SK-N-SH (cell line): ENCODE measurements around the gene PTCD2. TPM values are rescaled to one million over a fixed set of nuclear protein-coding genes. Genes with fewer than 3 reads are reported as not detected.

Experiments used
- CTCF ChIA-PET: fragments of 300-600, 350-600 bp; formaldehyde crosslinking; extraction: SDS; loops from one replicate; lab custom pipeline; 2021; lab: Yijun Ruan, JAX
- POLR2A ChIA-PET: fragments of 350-600 bp; sonication (Branson Sonifier 250); formaldehyde crosslinking; extraction: SDS; loops from one replicate; lab custom pipeline; 2020; ENCODE audit warnings: antibody characterized with exemption, inconsistent platforms; lab: Yijun Ruan, JAX
- DNase-seq: peaks from one replicate; pipeline ENCODE4 v3.0.0; 2012
- H2AFZ ChIP-seq: fragments of 200-600 bp; sonication (generic); 2 replicates; pipeline ENCODE4 v1.8.1; 2016; ENCODE audit warnings: antibody characterized with exemption, mild to moderate bottlenecking, low read depth
- H3F3A ChIP-seq: fragments of 200-600 bp; sonication (generic); replicated peaks from 2 replicates; pipeline ENCODE3; 2016; ENCODE audit warnings: antibody characterized with exemption, mild to moderate bottlenecking; ENCODE audit not compliant: insufficient read depth
- H3K27ac ChIP-seq, 2 experiments: fragments of 200-500 bp in 1 of 2; fragments of 200-600 bp in 1 of 2; sonication (Bioruptor generic) in 1 of 2; sonication (generic), shearing (Covaris generic) in 1 of 2; 2 replicates each; pipeline versions ENCODE4 v1.5.1 to v1.6.1; 2014 to 2016; ENCODE audit warnings: low read depth in 2 of 2, inconsistent platforms in 1 of 2, low read length in 1 of 2, mild to moderate bottlenecking in 1 of 2, mixed read lengths in 1 of 2
- H3K27me3 ChIP-seq: fragments of 200-600 bp; sonication (generic), shearing (Covaris generic); 2 replicates; pipeline ENCODE4 v1.6.1; 2016; ENCODE audit warnings: mixed run types; ENCODE audit not compliant: insufficient read depth
- H3K36me3 ChIP-seq, 2 experiments: fragments of 200-500 bp in 1 of 2; fragments of 200-600 bp in 1 of 2; sonication (Bioruptor generic) in 1 of 2; sonication (generic) in 1 of 2; replicated peaks in 1 of 2; 2 replicates each; pipeline versions ENCODE3 to v1.5.1; 2014 to 2016; ENCODE audit warnings: low read length in 1 of 2, mild to moderate bottlenecking in 1 of 2; ENCODE audit not compliant: insufficient read depth in 2 of 2, control insufficient read depth in 1 of 2
- H3K4me1 ChIP-seq, 2 experiments: fragments of 200-500 bp in 1 of 2; fragments of 200-600 bp in 1 of 2; sonication (Bioruptor generic) in 1 of 2; sonication (generic), shearing (Covaris generic) in 1 of 2; 2 replicates each; pipeline versions ENCODE4 v1.5.1 to v1.6.1; 2014 to 2016; ENCODE audit warnings: low read depth in 1 of 2, low read length in 1 of 2, mixed run types in 1 of 2; ENCODE audit not compliant: insufficient read depth in 2 of 2, control insufficient read depth in 1 of 2
- H3K4me2 ChIP-seq: fragments of 200-600 bp; sonication (generic), shearing (Covaris generic); 2 replicates; pipeline ENCODE4 v1.6.1; 2017; ENCODE audit warnings: mixed run types
- H3K4me3 ChIP-seq, 2 experiments: fragments of 200-500 bp in 1 of 2; fragments of 200-600 bp in 1 of 2; sonication (Bioruptor generic) in 1 of 2; sonication (generic), shearing (Covaris generic) in 1 of 2; 2 replicates each; pipeline versions ENCODE4 v1.5.1 to v1.8.1; 2014 to 2016; ENCODE audit warnings: low read depth in 2 of 2, inconsistent platforms in 1 of 2, low read length in 1 of 2, mild to moderate bottlenecking in 1 of 2, mixed read lengths in 1 of 2, moderate library complexity in 1 of 2
- H3K79me2 ChIP-seq: fragments of 200-600 bp; sonication (generic); 2 replicates; pipeline ENCODE4 v1.8.1; 2017; ENCODE audit warnings: mild to moderate bottlenecking; ENCODE audit not compliant: insufficient read depth
- H3K9ac ChIP-seq: fragments of 200-600 bp; sonication (generic); 2 replicates; pipeline ENCODE4 v1.6.1; 2017; ENCODE audit warnings: mixed run types
- H3K9me2 ChIP-seq: fragments of 200-600 bp; sonication (generic); 2 replicates; pipeline ENCODE4 v1.6.1; 2017; ENCODE audit warnings: mixed run types
- H3K9me3 ChIP-seq: fragments of 200-600 bp; sonication (generic); 2 replicates; pipeline ENCODE4 v1.6.1; 2017; ENCODE audit warnings: mixed run types, mild to moderate bottlenecking, moderate library complexity
- H4K20me1 ChIP-seq: fragments of 200-600 bp; sonication (generic); 2 replicates; pipeline ENCODE4 v1.6.1; 2017; ENCODE audit warnings: mild to moderate bottlenecking, mixed run types; ENCODE audit not compliant: insufficient read depth
- CHD2 ChIP-seq: fragments of 150-350 bp; IDR thresholded peaks from 2 replicates; pipeline ENCODE4 v1.6.1; 2018; ENCODE audit warnings: low read length; ENCODE audit not compliant: partially characterized antibody
- CTCF ChIP-seq: fragments of 200-600 bp; sonication (generic); IDR thresholded peaks from 2 replicates; pipeline ENCODE4 v1.6.1; 2017; ENCODE audit warnings: antibody characterized with exemption, mild to moderate bottlenecking, moderate library complexity
- ELF1 ChIP-seq: IDR thresholded peaks from 2 replicates; pipeline ENCODE4 v1.4.0; 2012
- EP300 ChIP-seq, 2 experiments: IDR thresholded peaks; 2 replicates each; pipeline versions ENCODE4 v1.4.0 to v1.6.1; 2012; ENCODE audit warnings: borderline replicate concordance in 1 of 2, low read depth in 1 of 2, low read length in 1 of 2
- FOSL2 ChIP-seq: IDR thresholded peaks from 2 replicates; pipeline ENCODE4 v1.4.0; 2012; ENCODE audit warnings: low read depth, mild to moderate bottlenecking, moderate library complexity, borderline replicate concordance
- NFIC ChIP-seq: IDR thresholded peaks from 2 replicates; pipeline ENCODE4 v1.4.0; 2012; ENCODE audit warnings: borderline replicate concordance
- NRF1 ChIP-seq: IDR thresholded peaks from 2 replicates; pipeline ENCODE4 v1.6.1; 2012; ENCODE audit warnings: low read depth, mild to moderate bottlenecking, low read length
- PBX3 ChIP-seq: IDR thresholded peaks from 2 replicates; pipeline ENCODE4; 2012
- POLR2AphosphoS5 ChIP-seq: IDR thresholded peaks from 2 replicates; pipeline ENCODE4 v1.6.1; 2012; ENCODE audit warnings: low read depth, low read length
- RCOR1 ChIP-seq: fragments of 150-350 bp; IDR thresholded peaks from 2 replicates; pipeline ENCODE4 v1.6.1; 2017; ENCODE audit warnings: antibody characterized with exemption, low read length
- REST ChIP-seq: IDR thresholded peaks from 2 replicates; pipeline ENCODE4 v1.6.1; 2012; ENCODE audit warnings: mild to moderate bottlenecking, low read depth, low read length, moderate library complexity
- RFX5 ChIP-seq: IDR thresholded peaks from 2 replicates; pipeline ENCODE4 v1.6.1; 2012; ENCODE audit warnings: mild to moderate bottlenecking, improper control_type of control experiment, low read length
- RXRA ChIP-seq: IDR thresholded peaks from 2 replicates; pipeline ENCODE4 v1.4.0; 2012; ENCODE audit warnings: low read depth, mild to moderate bottlenecking, borderline replicate concordance
- SIN3A ChIP-seq: IDR thresholded peaks from 2 replicates; pipeline ENCODE4 v1.6.1; 2012; ENCODE audit warnings: low read depth, mild to moderate bottlenecking, low read length, moderate library complexity, borderline replicate concordance
- SMC3 ChIP-seq: IDR thresholded peaks from 2 replicates; pipeline ENCODE4 v1.6.1; 2012; ENCODE audit warnings: low read depth, low read length, improper control_type of control experiment
- TAF1 ChIP-seq: IDR thresholded peaks from 2 replicates; pipeline ENCODE4 v1.6.1; 2012; ENCODE audit warnings: low read depth, mild to moderate bottlenecking, low read length, moderate library complexity, borderline replicate concordance
- YY1 ChIP-seq: IDR thresholded peaks from 2 replicates; pipeline ENCODE4 v1.4.0; 2012; ENCODE audit warnings: low read depth, mild to moderate bottlenecking
- WGBS: methylation state at CpG from one replicate; pipeline ENCODE4 v1.1.6; 2017; ENCODE audit warnings: low lambda C conversion rate; 5-methylcytosine and 5-hydroxymethylcytosine counted together
- polyA plus RNA-seq, 3 experiments: library from polyadenylated mRNA; depleted of rRNA; stranded (reverse); fragments of >200 nt; gene quantifications; 2 replicates each; pipeline ENCODE4 v1.2.3, GENCODE V29; 2012

PTCD2 gene
- polyA plus RNA-seq, 1 of the 3 experiments (the other 2 are of a cell fraction) = 6.7 TPM

- Histone ChIP-seq H3K9me2 (no peaks in the 10 kb centered on the region), H3K27me3 (no peaks in the 10 kb centered on the region), H4K20me1 (no peaks in the 10 kb centered on the region), H3K9me3 (no peaks in the 10 kb centered on the region), H3F3A (peaks cover 27% of the 10 kb centered on the region), H3K36me3 (peaks cover 3 to 6% of the 10 kb centered on the region in 2 experiments), H3K79me2 (no peaks in the 10 kb centered on the region), H2AFZ (no peak overlapping the region), H3K9ac (no peak overlapping the region), H3K4me1 (peaks cover 0 to 16% of the 10 kb centered on the region in 2 experiments; a peak in 3 of 4 replicates), H3K4me2 (no peak overlapping the region), H3K4me3 (no peak overlapping the region), H3K27ac (no peak overlapping the region)
- DNase-seq = no peak
- TF ChIP-seq NFIC (no peak), EP300 (IDR thresholded peaks at IDR 0.05; ENCODE audit: borderline replicate concordance in 1 of 2, low read depth in 1 of 2, low read length in 1 of 2) (no peak), REST (no peak), RFX5 (no peak), RCOR1 (no peak), TAF1 (no peak)
- ChIA-PET POLR2A (no interaction called here), CTCF (no interaction called here)
- WGBS = 100% methylated on average over 2 of the region's 2 CpGs
These were observed 31.2 kb downstream of the PTCD2 start for GRCh38 chr5:72351376-72351775.

- Histone ChIP-seq H3K27me3 (no peaks in the 10 kb centered on the region), H3K4me1 (peaks cover 0 to 8% of the 10 kb centered on the region in 2 experiments; a peak in 3 of 4 replicates), H3F3A (peaks cover 16% of the 10 kb centered on the region), H3K4me3 (no peak overlapping the region), H3K9me3 (no peaks in the 10 kb centered on the region), H3K9ac (no peak overlapping the region), H3K4me2 (no peak overlapping the region), H3K36me3 (peaks cover 3 to 5% of the 10 kb centered on the region in 2 experiments), H3K9me2 (no peaks in the 10 kb centered on the region), H3K27ac (peak overlapping the region in 1 of 2 experiments; percentile 70; a peak in 2 of 4 replicates), H4K20me1 (no peaks in the 10 kb centered on the region), H3K79me2 (no peaks in the 10 kb centered on the region), H2AFZ (no peak overlapping the region)
- DNase-seq = no peak
- 100% methylated on average over 1 of the region's 1 CpG for WGBS
- CTCF ChIA-PET = interaction anchor here (1.2 kb wide), 1 partner anchor 731 kb away, joined by 3 read pairs; no protein-coding TSS in a partner anchor
- POLR2A ChIA-PET = no interaction called here
- no peak for TF ChIP-seq SIN3A
- no peak for TF ChIP-seq FOSL2
- no peak for TF ChIP-seq SMC3
- TF ChIP-seq ELF1 = no peak
- TF ChIP-seq YY1 = no peak
- TF ChIP-seq EP300 (IDR thresholded peaks at IDR 0.05; ENCODE audit: borderline replicate concordance in 1 of 2, low read depth in 1 of 2, low read length in 1 of 2) = no peak
- TF ChIP-seq PBX3 = no peak
- TF ChIP-seq RCOR1 = no peak
- no peak for TF ChIP-seq CTCF
- no peak for TF ChIP-seq CHD2
- no peak for TF ChIP-seq TAF1
- TF ChIP-seq REST = no peak
- no peak for TF ChIP-seq NRF1
- no peak for TF ChIP-seq RXRA
- no peak for TF ChIP-seq POLR2AphosphoS5
These were observed 32.4 kb downstream of the PTCD2 start for GRCh38 chr5:72352616-72353015.
